Stimulated activated CD8-positive, alpha-beta memory T cell treated with anti-CD3 and anti-CD28 coated beads, Interleukin-4, amount 100 ng/mL, for 1 hour (primary cell): ENCODE data around the gene STK26.
"Not testable (repeated sequence)": the region's sequence is repeated elsewhere in the genome, so short reads cannot be mapped to it uniquely, and the experiment has no call there.

ENCODE experiments used
- DNase-seq, 2 donors: peaks; one replicate each; pipeline ENCODE4 v3.0.0-alpha.2; 2020; ENCODE audit warnings: low read depth in 2 of 2, low spot score in 1 of 2

Gene STK26

DNA sequence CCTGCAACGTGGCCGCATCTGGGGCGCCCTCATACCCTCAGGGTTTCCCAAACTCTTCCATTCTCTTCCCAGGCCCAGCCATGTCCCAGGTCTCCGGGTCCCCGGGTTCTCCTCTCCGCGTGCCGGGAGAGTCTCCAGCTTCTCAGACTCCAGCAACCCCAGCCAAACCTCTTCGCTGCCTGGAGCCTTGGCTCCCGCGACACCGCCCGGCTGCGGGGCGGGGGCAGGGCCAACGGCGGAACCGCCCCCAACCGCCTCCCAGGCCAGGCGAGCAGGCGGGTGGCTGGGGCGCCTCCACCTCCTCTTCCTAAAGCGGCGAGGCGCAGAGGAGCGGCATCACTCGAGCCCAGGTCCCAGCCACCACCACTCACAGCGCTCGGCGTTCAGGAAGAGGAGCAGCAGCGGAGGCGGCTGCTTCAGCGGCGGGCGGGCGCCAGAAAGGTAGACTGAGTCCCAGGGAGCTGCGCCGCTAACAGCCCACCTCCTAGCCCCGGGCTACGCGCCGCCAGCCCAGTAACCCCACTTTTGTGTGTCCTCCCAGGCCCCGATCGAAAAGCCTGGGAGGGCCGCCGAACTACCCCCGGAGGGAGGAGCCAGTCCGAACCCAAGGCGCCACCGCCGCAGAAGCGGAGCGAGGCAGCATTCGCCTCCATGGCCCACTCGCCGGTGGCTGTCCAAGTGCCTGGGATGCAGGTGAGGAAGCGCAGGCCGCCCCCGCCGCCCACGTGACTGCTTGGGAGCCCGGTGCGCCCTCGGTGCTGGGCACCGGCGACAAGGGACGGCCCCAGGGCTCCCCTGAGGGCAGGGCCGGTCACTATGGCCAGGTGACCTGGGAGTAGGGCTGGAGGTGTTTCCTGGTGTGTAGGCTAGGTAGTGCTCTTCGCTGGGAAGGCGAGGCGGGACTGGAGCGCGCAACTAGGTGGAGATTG, at the start of gene STK26:
STK26 (plus strand) TSS at position 336 of the 929 bp plus-strand sequence; CDS start at position 652, 316 bp downstream.
- DNase-seq, result peak; percentile 23 to 56

DNA sequence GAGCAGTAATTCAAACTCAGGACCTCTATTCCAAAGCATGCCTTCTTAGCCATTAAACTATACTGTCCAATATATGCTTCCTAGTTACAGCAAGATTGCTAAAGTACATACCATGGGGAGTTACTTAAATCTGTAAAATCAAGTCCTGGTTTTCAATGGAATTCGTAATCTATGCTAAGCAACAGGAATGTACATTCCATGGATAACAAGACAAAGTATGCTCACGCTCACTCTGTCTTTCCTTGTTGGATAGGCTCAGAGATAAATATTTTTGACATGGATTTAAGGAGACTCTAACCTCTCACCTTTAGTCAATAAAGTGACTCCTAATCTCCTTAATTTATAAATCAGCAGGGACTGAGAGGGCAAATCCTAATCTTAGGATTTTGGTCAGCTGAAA, 47.3 kb upstream of the STK26 start:
- no peak for DNase-seq

DNA sequence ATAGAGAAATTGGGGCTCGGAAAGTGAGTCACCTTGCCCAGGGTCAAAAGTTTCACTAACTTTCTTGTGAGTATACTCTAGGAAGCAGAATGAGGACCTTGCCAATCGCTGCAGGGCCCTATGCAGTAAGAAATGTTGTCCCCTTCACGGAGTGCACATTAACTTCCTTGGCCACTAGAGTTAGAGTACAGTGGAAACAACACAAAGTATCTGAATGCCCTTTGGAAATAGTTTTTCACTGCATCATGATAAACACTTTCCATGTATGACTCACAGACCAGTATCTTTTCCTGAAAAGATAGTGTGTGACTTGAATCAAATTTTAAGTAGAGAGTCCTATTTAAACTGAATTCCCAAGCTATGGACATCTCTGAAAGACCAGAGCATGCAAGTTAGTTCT, 45.5 kb upstream of the STK26 start:
- DNase-seq, result no peak

DNA sequence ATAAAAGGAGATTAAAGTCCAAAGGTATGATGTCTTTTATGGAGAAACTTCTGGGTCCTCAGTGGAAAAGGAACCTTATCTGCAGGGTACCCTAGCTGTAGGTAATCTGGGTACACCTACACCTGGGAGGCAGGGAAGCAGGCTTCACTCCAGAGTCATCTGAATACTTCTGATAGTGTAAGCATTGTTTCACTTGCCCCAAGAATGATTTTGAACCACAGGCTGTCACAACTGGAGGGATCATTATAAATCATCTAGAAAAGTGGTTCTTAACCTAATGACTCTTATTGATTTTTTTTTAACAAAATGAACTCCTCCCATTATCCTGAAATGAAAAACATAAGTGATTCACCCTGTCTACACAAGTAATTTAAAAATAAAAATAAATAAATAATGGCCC, 44.0 kb upstream of the STK26 start:
- no peak for DNase-seq

DNA sequence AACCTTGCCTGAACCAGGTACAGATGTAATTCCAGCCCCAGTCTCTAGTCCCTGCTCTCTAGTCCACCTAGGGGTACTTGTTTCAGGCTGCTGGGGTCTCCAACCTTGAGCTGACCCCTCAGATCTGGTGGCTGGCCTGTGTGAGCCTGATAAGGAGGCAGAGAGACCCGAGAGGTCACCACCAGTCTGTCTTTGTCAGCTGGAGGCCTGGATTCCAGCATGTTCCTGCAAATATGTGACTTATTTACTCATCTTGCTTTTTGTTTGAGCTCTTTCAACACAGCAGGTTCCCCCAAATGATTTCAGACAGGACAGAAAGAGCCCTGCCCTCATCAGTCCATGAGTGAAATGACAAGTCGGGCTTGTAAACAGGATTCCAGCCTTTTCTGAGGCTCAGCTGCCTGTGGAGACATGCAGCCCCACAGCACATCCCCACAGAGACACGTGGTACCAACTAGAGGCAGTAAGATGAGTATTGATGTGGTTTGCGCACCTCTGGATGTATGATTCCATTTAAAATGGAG, 37.5 kb upstream of the STK26 start:
- DNase-seq, result no peak

DNA sequence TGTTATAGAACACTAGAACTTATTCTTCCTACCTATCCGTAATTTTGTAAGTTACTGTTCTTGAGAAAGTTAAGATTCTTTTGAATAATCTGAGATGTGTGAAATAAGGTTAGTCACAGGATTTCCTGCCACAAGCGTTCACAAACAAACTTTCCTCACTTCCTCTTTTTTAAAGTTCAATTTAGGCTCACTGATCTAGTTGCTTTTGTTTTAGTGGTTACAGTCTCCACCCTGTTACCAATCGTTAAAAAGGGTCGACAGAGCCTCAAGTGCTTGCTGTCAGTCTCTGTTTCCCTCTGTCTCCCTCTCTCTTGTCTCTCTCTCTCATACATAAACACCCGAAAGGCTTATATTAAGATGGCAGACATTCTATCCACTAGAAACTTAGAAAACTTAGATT, 35.9 kb upstream of the STK26 start:
- peak in 1 of 2 donors; percentile 4 for DNase-seq

DNA sequence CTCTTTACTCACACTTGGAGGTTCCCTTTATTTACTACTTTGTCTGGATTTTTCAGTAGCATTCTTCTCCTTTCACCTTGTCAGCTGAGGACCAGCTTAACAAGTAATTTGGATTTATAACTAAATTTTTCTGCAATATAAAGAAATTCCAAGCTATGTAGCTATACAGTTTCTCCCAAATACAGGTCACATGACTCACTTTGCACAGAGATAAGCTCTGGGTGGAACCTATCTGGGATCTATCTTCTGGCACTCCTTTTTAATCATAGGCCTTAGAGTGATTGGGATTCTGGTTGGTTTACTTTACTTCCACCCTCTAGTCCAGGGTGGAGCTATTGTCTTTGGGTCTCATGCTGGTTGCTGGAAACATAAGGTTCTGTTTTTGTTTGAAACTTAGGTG, 34.9 kb upstream of the STK26 start:
- DNase-seq, result no peak

DNA sequence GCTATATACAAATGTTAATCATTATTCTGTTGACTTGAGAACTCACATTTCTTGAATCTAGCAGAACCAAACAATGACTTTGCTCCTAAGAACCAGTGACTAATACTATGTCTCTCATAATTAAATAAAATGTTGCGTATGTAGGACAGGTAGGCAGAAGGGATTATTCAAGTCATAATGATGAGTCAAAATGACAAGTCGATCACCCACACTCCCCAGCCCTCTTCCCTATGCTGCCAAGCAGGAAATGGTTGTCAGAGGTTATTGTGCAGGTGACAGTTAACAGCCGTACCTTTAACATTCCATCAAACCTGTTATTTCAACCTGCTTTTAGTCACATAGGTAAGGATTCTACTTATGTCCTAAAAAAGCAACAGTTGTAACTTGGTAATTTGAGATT, 22.0 kb upstream of the STK26 start:
- DNase-seq, result no peak

DNA sequence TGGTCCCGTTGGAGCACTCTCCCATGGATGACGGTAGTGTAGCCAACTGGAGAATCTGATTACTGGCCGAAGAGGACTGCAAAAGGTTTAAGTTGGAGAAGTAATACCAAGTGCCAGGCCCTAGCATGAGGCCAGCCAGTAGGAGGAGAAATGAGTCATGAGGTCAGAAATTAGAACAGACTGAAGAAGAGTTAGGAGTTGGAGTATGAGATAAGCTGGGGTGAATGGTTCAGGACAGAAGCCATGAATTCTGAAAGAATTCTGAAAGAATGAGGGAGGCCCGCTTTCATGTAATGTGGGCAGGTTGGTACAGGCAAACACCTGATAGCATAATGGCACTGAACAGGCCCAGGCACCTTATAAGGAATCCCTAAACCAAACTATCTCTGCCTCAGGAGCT, 18.4 kb upstream of the STK26 start:
- no peak for DNase-seq

DNA sequence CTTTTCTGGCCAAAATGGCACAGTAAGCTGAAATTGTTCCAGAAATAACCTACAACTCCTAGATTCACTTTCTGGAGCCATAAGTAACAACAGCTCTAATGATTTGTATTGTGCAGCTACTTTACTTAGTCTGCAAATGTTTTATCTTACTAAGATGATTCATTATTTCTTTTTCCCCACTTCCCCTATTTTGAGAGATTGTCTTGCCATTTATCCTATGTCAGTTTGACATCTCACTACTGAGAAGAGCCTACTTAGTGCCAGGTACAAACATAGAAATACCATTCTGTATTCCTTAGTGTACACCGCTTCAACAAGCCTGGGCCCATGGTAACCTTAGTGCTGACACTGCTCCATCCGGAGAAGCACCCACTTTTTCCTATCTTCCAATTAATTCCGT, 13.8 kb upstream of the STK26 start:
- no peak for DNase-seq

DNA sequence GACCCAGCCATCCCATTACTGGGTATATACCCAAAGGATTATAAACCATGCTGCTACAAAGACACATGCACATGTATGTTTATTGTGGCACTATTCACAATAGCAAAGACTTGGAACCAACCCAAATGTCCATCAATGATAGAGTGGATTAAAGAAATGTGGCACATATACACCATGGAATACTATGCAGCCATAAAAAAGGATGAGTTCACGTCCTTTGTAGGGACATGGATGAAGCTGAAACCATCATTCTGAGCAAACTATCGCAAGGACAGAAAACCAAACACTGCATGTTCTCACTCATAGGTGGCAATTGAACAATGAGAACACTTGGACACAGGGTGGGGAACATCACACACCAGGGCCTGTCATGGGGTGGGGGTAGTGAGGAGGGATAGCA, 12.9 kb upstream of the STK26 start:
- DNase-seq, result not testable (repeated sequence)

DNA sequence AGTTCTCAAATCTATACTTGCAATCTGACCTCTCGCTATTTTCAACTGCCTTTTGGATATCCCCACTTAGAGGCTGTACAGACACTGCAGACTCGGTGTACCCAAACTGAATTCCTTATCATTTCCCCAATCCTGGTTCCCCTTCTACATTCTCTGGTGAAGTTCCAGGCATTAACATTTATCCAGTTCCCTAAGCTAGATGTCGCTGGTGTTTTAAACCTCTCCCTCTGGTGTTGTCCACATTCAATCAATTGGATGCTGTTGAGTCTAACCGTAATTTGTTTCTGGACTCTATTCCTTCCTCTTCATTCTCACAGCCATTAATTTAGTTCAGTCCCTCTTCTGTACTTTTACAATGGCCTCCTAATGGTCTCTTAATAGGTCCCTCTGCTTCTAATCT, 7.2 kb upstream of the STK26 start:
- no peak for DNase-seq

DNA sequence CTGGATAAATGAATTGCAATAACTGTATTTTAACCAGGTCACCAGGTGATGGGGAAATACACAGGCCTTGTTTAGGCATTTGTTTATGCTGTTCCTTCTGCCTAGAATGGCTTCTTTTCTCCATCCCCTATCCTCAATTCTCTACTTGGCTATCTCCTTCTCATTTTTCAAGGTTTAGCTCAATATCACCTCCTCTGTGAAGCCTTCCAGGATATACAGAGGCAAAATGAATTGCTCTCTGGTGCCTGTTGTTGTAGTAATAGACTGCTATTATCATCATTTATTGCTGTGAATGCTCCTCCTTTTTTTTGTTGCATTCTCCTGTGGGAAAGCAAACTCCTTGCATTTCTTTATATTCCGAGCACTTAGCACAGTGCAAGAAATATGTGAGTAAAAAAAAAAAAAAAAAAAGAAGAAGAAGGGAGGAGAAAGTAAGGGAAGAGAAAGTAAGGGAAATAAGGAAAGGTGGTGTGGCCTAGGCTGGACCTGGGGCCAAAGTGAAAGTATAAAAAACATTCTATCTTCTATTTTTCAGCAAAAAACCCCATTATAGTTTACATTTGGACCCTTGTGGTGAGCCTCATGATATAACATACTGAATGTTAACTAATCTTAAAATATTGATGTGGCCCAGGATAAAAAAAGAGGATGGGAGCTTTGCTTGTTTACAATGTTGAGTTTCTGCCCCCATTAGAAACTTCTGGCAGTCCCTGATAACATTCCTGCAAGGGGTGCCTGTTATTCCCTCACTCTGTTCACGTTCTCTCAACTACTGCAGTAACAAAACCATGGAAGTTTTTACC, 6.3 kb upstream of the STK26 start:
- no peak for DNase-seq

DNA sequence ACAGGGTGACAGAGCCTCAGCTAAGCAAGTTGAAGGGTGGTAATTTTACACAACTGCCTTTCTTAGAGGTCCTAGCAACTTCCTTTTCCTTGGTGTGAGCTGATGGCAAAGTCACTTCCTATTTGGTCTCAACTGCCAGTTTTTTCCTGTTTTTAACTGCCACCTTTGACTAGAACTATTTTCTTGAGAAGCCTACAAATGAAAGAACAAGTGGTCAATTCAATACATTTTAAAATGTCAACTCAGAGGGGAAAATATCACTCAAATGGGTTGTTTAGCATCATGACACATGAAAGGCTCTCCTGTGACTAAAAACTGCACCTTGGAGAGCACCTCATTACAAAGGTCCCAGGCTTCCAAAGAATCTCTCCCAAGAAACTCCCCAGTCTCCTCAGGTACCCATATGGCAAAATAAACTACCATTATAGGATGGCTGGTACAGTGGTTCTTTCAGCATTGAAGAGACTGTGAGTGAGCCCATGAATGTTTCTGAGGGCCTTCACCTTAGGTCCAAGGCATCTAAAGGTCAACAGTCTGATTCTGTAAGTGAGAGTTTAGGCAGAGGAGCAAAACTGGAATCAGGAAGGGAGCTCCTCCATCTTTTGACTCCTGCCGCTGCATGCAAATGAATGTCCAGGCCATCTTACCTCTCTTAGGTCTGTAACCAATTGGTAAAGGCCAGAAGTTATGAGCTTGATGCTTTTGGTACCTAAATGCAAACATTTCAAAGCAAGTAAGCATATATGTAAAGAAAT, 5.5 kb upstream of the STK26 start:
- no peak for DNase-seq

DNA sequence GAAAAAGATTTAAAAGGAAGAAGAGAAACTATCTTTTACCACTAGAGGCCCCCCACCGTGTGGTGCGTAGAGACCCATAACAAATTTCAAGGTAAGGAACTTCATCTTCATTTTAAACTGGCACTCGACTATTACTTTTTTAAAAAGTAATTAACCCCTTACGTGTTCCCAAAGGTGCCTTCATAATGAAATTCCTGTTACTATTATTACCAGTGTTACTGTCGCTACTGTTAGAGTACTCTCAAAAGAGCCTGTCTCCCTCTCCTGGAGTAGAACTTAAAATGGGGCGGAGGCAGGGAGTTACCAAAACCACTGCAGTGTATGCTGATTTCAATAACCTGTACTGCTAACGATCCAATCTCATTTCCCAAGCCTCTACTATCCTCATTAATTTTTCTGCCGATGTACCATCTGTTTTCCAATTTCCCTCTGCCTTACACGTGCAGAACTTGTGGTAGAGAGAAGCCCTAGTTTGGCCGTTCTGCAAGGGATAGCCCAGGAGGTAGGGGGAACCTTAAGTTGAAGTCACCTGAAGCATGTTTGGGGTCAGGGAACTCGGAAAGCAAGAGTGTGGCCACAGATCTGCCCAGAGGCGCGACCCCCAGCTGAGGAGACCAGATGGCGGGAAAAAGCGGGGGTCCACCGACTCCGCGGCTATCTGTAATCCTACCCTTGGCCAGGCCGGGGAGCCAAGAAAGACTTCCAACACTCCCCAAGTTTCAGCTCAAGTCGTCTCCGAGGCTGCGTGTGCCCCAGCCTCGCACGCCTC, 720 bp upstream of the STK26 start:
- no peak for DNase-seq

DNA sequence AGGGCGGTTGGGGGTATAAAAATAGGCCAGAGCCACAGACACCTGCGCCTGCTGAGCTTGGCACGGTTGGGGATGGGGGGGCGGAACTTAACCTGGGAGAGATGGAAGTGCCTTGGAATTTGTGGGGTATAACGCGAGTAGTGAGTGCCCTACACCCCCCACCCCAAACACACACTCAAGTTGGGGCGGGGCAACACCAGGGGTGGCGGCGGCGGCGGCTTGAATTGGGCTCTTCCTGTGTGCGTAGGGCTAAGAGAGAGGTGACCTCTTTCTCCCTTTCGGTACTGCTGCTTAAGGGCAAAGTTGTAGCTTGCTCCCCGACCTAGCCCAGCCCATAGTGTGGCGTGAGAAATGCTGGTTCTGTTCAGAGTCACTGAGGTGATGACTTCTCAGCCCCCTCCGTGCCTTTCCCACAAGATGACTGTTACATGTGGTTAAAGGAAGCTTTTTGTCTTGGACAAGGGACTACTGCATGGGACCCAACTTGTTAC, 839 bp downstream of the STK26 start:
- DNase-seq, result peak in 1 of 2 donors; percentile 13

DNA sequence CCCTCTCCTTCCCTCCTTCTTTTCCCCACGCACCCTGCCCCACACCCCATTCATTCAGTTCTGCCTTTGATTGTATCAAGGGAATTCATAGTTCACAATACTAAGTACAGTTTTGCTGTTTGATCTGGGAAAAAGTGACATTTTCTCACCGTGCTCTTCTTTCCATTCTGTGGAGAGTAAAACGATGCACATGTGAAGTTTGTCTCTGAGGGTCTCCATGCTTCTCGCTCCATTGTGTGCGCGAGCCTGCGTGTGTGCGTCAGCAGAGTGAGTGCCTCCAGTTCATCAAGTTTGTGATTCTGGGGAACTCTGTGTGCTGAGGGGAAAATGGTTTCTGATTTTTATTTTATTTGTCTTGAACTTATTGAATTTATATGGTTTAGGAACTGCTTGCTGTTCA, 1.9 kb downstream of the STK26 start:
- DNase-seq, result no peak

DNA sequence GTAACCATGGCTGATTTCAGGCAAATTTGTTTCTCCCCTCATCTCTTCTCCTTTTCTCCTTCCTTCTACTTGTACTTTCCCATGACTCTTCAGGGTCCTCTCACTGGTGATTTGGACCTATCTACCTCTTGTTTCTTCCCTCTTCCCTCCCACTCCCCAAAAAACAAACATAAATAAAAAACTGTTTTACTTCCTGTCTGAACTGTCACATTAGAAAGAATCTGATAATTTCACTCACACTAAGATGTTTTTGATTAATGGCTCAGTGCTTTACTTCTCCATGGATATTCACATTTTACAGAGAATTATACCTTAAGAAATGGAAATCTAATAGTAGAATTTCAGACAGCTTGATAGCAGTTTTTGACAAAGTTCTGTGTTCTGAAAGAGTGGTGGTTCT, 7.2 kb downstream of the STK26 start:
- DNase-seq, result no peak

DNA sequence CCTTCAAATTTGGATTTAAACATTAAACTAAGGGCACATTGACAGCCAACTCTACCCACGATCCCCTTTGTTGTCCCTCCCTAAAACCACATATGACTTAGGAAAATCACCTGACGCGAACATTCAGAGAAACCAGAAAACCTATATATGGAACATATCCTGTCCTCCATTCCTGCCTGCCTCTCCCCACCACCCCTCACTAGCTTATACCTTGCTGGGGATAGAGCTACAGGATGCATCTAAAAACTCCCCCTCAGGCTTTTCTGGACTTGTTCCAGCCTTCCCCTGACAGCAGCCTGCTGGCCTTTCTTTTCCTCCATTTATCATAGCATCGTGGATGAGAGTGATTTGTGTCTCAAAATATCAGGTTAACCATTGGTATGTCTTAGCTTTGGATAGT, 8.8 kb downstream of the STK26 start:
- no peak for DNase-seq

DNA sequence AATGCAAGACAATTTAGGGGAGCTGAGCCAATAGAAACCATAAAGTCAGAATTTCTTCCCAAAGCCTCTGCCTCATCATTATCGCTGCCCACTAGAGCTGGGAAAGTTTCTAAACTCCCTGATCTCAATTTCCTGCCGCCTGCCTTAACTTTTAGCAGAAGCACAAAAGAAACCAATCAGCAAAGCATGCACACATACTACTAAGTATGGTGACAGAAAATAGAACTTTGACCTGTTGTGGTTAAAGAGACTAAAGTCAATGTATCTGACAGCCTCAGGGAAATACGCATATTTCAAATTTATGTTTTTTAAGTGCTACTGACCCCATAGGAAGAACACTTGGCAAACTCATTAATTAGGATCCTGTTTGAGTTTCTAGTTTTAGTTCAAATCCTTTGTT, 10.1 kb downstream of the STK26 start:
- DNase-seq, result no peak
